Transverse colon (tissue), 4 donors: ENCODE results near the gene CAMSAP1. TPM values are rescaled to one million over a fixed set of nuclear protein-coding genes. Genes with fewer than 3 reads are reported as not detected.

Experiments
- DNase-seq: peaks from one replicate; pipeline ENCODE4 v3.0.0-alpha.2; 2019
- H3K27ac ChIP-seq, 4 donors: fragments of 200-600 bp; sonication (generic); 2 replicates each; pipeline ENCODE4 v1.5.1; 2016 to 2018; ENCODE audit warnings: inconsistent platforms in 4 of 4
- H3K27me3 ChIP-seq: fragments of 200-600 bp; sonication (generic); 2 replicates; pipeline ENCODE4 v1.5.1; 2017; ENCODE audit warnings: inconsistent platforms
- H3K36me3 ChIP-seq, 4 donors: fragments of 200-600 bp; sonication (generic); 2 replicates each; pipeline ENCODE4 v1.5.1; 2017 to 2019; ENCODE audit warnings: inconsistent platforms in 4 of 4
- H3K4me1 ChIP-seq, 4 donors: fragments of 200-600 bp; sonication (generic); 2 replicates each; pipeline ENCODE4 v1.5.1; 2017 to 2020; ENCODE audit warnings: inconsistent platforms in 4 of 4
- H3K4me3 ChIP-seq, 4 donors: fragments of 200-600 bp; sonication (generic); 1 replicate in 1 of 4; 2 replicates in 3 of 4; pipeline versions ENCODE4 v1.5.1 to v1.6.1; 2017 to 2019; ENCODE audit warnings: inconsistent platforms in 4 of 4
- H3K9me3 ChIP-seq, 2 donors: fragments of 200-600 bp; sonication (generic); 2 replicates each; pipeline ENCODE4 v1.5.1; 2017 to 2019; ENCODE audit warnings: inconsistent platforms in 2 of 2
- CTCF ChIP-seq, 5 experiments: fragments of 200-600 bp in 3 of 5; fragments of 450-650 bp in 2 of 5; sonication (generic) in 3 of 5; IDR thresholded peaks; 1 replicate in 2 of 5; 2 replicates in 3 of 5; pipeline ENCODE4 v1.5.1; 2016 to 2017; ENCODE audit warnings: antibody characterized with exemption in 5 of 5, inconsistent platforms in 3 of 5, mild to moderate bottlenecking in 2 of 5, moderate library complexity in 1 of 5
- EP300 ChIP-seq: sonication (generic); formaldehyde crosslinking; IDR thresholded peaks from one replicate; pipeline ENCODE4 v1.6.1; 2017; ENCODE audit warnings: antibody characterized with exemption, low read depth
- POLR2A ChIP-seq: fragments of 450-650 bp; IDR thresholded peaks from one replicate; pipeline ENCODE4 v1.6.1; 2016; ENCODE audit warnings: antibody characterized with exemption, mild to moderate bottlenecking, moderate library complexity
- POLR2AphosphoS5 ChIP-seq, 3 donors: sonication (generic); formaldehyde crosslinking; IDR thresholded peaks; one replicate each; pipeline ENCODE4 v1.6.1; 2016; ENCODE audit warnings: antibody characterized with exemption in 3 of 3
- WGBS, 2 donors: methylation state at CpG; one replicate each; pipeline ENCODE4 v1.1.5; 2018; ENCODE audit warnings: low coverage in 1 of 2; 5-methylcytosine and 5-hydroxymethylcytosine counted together
- in situ Hi-C, 4 donors: fragments of 200-750 bp; cut with MboI; loops; one replicate each; pipeline versions ENCODE4 v1.15.0 to v1.15.1; 2017; ENCODE audit warnings: low sequenced_read_pairs in 3 of 4, low pct_ligation_motif_present in 1 of 4, low pct_unique_long_range_greater_than_20kb in 1 of 4
- intact Hi-C: fragments of 100-400 bp; cut with DNase I; formaldehyde crosslinking; loops from one replicate; pipeline ENCODE4 v1.15.1; 2023; ENCODE audit warnings: low total_unique reads
- total RNA-seq, 4 donors: library from RNA; depleted of rRNA; stranded (reverse); fragments of >200 nt; gene quantifications; one replicate each; pipeline ENCODE4 v1.1.0, GENCODE V29; 2016

The CAMSAP1 gene
- total RNA-seq, 4 donors from 2014 or later, result 17.3 to 88.0 (median 23.8) TPM

- WGBS, 2 donors, result 95 to 100% methylated on average over 1 to 10 of the region's 10 CpGs
- in situ Hi-C loops, result no loop called here
- TF ChIP-seq POLR2A, result no peak
- no peak for TF ChIP-seq EP300
- no peak for TF ChIP-seq CTCF (IDR thresholded peaks at IDR 0.05)
- TF ChIP-seq POLR2AphosphoS5 (IDR thresholded peaks at IDR 0.05), result no peak
- Histone ChIP-seq H3K4me3 (no peak overlapping the region), H3K36me3 (no peaks in the 10 kb centered on the region), H3K27ac (no peak overlapping the region), H3K4me1 (no peaks in the 10 kb centered on the region), H3K27me3 (no peaks in the 10 kb centered on the region), H3K9me3 (no peaks in the 10 kb centered on the region)
- intact Hi-C loops, result no loop called here
- DNase-seq, result no peak
Observed at GRCh38 chr9:135835131-135835530, 72.2 kb downstream of the CAMSAP1 start.

- Histone ChIP-seq H3K9me3 (no peaks in the 10 kb centered on the region), H3K36me3 (peaks cover 0 to 6% (median under 1%) of the 10 kb centered on the region in 4 donors), H3K27me3 (no peaks in the 10 kb centered on the region), H3K4me1 (no peaks in the 10 kb centered on the region), H3K27ac (no peak overlapping the region), H3K4me3 (no peak overlapping the region)
- TF ChIP-seq POLR2A, result no peak
- no peak for TF ChIP-seq POLR2AphosphoS5 (IDR thresholded peaks at IDR 0.05)
- no peak for TF ChIP-seq EP300
- no peak for TF ChIP-seq CTCF (IDR thresholded peaks at IDR 0.05)
- intact Hi-C loops, result no loop called here
- WGBS, 2 donors, result 86 to 93% methylated on average over 3 of the region's 3 CpGs
- in situ Hi-C loops, result no loop called here
- no peak for DNase-seq
Observed at GRCh38 chr9:135833864-135834263, 73.5 kb downstream of the CAMSAP1 start.

GRCh38 chr9:135830496-135830895 is 76.8 kb downstream of the CAMSAP1 start:
- in situ Hi-C loops (no loop called here), intact Hi-C loops (no loop called here)
- Histone ChIP-seq H3K9me3 (no peaks in the 10 kb centered on the region), H3K4me1 (no peaks in the 10 kb centered on the region), H3K4me3 (no peak overlapping the region), H3K27me3 (no peaks in the 10 kb centered on the region), H3K27ac (no peak overlapping the region), H3K36me3 (peaks cover 0 to 6% (median 2%) of the 10 kb centered on the region in 4 donors)
- DNase-seq, result no peak
- WGBS, 2 donors, result 80% methylated on average over 1 of the region's 1 CpG
- TF ChIP-seq CTCF (IDR thresholded peaks at IDR 0.05) (no peak), EP300 (no peak), POLR2A (no peak), POLR2AphosphoS5 (IDR thresholded peaks at IDR 0.05) (no peak)

- intact Hi-C loops (no loop called here), in situ Hi-C loops (no loop called here)
- H3K4me1 ChIP-seq, result no peaks in the 10 kb centered on the region
- no peak for DNase-seq
- peaks cover 0 to 6% (median 2%) of the 10 kb centered on the region in 4 donors for H3K36me3 ChIP-seq
- H3K9me3 ChIP-seq, result no peaks in the 10 kb centered on the region
- TF ChIP-seq EP300 (no peak), POLR2AphosphoS5 (IDR thresholded peaks at IDR 0.05) (no peak), POLR2A (no peak), CTCF (IDR thresholded peaks at IDR 0.05) (no peak)
- 86 to 97% methylated on average over 4 to 5 of the region's 5 CpGs for WGBS, 2 donors
- H3K27ac ChIP-seq, result no peak overlapping the region
- no peaks in the 10 kb centered on the region for H3K27me3 ChIP-seq
- H3K4me3 ChIP-seq, result no peak overlapping the region
Observed at GRCh38 chr9:135828656-135829055, 78.7 kb downstream of the CAMSAP1 start.
